ENCODE results near the gene C8B.

Gene C8B

GRCh38 chr1:56894014-56894413 is 71.8 kb downstream of the C8B start:
- no peak for DNase-seq

- no peak for DNase-seq
Measured at GRCh38 chr1:56890229-56890628, 75.6 kb downstream of the C8B start.

GRCh38 chr1:56881417-56881816 is 84.4 kb downstream of the C8B start:
- no peak for DNase-seq

- DNase-seq: no peak
Measured at GRCh38 chr1:56880774-56881173, 85.0 kb downstream of the C8B start.

Data from RPMI8226 (cell line).